Measurements from ENCODE around the gene COL18A1. TPM values are rescaled to one million over a fixed set of nuclear protein-coding genes. Genes with fewer than 3 reads are reported as not detected.

Gene COL18A1
- polyA plus RNA-seq, 1 of the 3 experiments (the other 2 are of a cell fraction), result 118 TPM

DNA sequence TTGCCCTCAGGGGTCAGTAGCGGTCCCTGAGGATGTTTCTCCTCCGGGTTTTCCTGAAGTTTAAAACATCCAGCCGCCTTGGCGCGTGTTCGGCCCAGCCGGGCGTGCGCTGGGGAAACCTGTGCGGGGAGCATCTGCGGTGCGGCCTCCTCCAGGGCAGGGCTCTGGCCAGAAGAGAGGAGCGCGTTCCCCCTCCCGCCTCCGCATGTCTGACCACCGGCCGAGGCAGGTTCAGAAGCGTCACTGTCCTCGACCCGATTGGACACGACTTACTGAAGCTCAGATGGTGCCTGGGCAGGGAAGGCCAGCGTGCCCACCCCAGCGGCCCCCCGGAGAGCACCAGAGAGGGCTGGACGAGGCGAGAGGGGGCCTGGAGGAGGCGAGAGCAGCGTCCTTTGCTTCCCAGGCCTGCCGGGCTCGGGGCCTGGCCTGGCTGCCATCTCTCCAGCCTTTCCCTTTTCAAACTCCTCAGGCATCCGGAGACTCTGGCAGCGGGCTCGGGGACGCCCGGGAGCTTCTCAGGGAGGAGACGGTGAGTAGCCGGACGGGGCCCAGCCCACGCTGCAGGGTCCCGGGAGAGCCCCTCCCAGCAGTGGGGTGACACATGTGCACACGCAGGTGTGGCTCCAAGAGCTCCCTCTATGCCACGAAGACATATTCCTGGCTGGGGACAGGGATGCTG is 70.2 kb downstream of the COL18A1 start:
- no peaks in the 10 kb centered on the region for H3K9me3 ChIP-seq
- 95% methylated on average over 13 of the region's 43 CpGs for WGBS (ENCODE audit: low lambda C conversion rate)
- peaks cover 7 to 16% of the 10 kb centered on the region in 2 experiments; a peak in 3 of 4 replicates for H3K4me1 ChIP-seq (ENCODE audit: control insufficient read depth in 1 of 2, insufficient read depth in 2 of 2, low read depth in 1 of 2, low read length in 1 of 2)
- H3K9ac ChIP-seq, result no peak overlapping the region
- no peaks in the 10 kb centered on the region for H3K9me2 ChIP-seq
- POLR2A ChIA-PET, result no interaction called here
- no peak overlapping the region for H3K4me2 ChIP-seq
- H3K27me3 ChIP-seq (ENCODE audit: insufficient read depth), result no peaks in the 10 kb centered on the region
- CTCF ChIA-PET, result interaction anchor here (0.8 to 1.4 kb wide), 2 partner anchors 68 to 335 kb away, joined by 3 to 4 read pairs; no protein-coding TSS in a partner anchor
- no peak overlapping the region for H2AFZ ChIP-seq (ENCODE audit: low read depth)
- H3F3A ChIP-seq (replicated peaks; ENCODE audit: insufficient read depth), result peaks cover 28% of the 10 kb centered on the region
- H3K36me3 ChIP-seq (replicated peaks in 1 of 2; ENCODE audit: control insufficient read depth in 1 of 2, insufficient read depth in 2 of 2, low read length in 1 of 2), result peaks cover 12 to 19% of the 10 kb centered on the region in 2 experiments
- no peak for DNase-seq
- H3K4me3 ChIP-seq (ENCODE audit: low read depth in 2 of 2, low read length in 1 of 2), result no peak overlapping the region
- H3K27ac ChIP-seq (ENCODE audit: low read depth in 2 of 2, low read length in 1 of 2), result no peak overlapping the region
- peaks cover 31% of the 10 kb centered on the region for H4K20me1 ChIP-seq (ENCODE audit: insufficient read depth)
- TF ChIP-seq GATA2 (CRISPR knock-in tag; IDR thresholded peaks at IDR 0.05) (no peak), NRF1 (IDR thresholded peaks at IDR 0.05; ENCODE audit: low read depth, low read length) (no peak), TCF12 (IDR thresholded peaks at IDR 0.05) (no peak), TEAD4 (IDR thresholded peaks at IDR 0.05; ENCODE audit: borderline replicate concordance, insufficient read depth) (no peak), RAD21 (IDR thresholded peaks at IDR 0.05; ENCODE audit: low read length) (no peak), YY1 (IDR thresholded peaks at IDR 0.05; ENCODE audit: low read depth) (no peak)
- TF ChIP-seq, protein P1, sequence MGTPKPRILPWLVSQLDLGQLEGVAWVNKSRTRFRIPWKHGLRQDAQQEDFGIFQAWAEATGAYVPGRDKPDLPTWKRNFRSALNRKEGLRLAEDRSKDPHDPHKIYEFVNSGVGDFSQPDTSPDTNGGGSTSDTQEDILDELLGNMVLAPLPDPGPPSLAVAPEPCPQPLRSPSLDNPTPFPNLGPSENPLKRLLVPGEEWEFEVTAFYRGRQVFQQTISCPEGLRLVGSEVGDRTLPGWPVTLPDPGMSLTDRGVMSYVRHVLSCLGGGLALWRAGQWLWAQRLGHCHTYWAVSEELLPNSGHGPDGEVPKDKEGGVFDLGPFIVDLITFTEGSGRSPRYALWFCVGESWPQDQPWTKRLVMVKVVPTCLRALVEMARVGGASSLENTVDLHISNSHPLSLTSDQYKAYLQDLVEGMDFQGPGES (IDR thresholded peaks at IDR 0.05; ENCODE audit: low read depth, low read length), result no peak
- peaks cover 20% of the 10 kb centered on the region for H3K79me2 ChIP-seq (ENCODE audit: insufficient read depth)

DNA sequence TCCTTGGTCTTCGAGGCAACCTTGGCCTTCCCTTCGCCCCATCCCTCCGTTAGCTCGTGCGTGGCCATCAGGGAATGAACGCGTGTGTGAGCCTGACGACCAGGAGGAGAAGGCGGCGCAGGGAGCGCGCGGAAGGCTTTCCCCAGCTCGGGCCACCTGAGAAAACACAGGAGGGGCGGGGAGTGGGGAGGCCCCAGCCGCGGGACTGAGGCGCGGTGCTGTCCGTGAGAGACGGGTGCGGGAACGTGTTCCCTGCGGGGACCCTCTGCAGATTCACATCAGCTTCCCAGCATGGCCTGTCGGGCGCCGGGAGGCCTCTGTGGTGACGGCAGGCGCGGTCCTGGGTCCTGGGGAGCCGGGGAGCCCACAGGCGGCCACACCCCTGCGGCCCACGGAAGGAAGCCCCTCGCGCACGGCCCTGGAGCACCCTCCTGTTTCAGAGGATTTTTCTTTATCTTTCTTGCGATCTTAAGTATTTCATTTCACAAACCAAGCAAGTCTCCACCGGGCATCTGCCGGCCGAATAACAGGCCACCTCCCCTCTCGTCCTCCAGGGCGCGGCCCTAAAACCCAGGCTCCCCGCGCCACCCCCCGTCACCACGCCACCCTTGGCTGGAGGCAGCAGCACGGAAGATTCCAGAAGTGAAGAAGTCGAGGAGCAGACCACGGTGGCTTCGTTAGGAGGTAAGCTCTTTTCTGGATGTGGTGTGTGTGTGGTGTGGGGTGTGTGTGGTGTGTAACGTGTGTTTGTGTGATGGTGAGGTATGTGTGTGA is 71.0 kb downstream of the COL18A1 start:
- CTCF ChIA-PET, result interaction anchor here (0.8 to 1.4 kb wide), 2 partner anchors 69 to 336 kb away, joined by 3 to 4 read pairs; no protein-coding TSS in a partner anchor
- 95% methylated on average over 45 of the region's 53 CpGs for WGBS (ENCODE audit: low lambda C conversion rate)

More for the DNA sequence above, 71.0 kb downstream of the COL18A1 start:
- POLR2A ChIA-PET, result no interaction called here
- H3K79me2 ChIP-seq (ENCODE audit: insufficient read depth), result peaks cover 20% of the 10 kb centered on the region
- peaks cover 7 to 11% of the 10 kb centered on the region in 2 experiments; a peak in 3 of 4 replicates for H3K4me1 ChIP-seq (ENCODE audit: control insufficient read depth in 1 of 2, insufficient read depth in 2 of 2, low read depth in 1 of 2, low read length in 1 of 2)
- no peaks in the 10 kb centered on the region for H3K9me3 ChIP-seq
- H3K9me2 ChIP-seq, result no peaks in the 10 kb centered on the region
- peaks cover 12 to 25% of the 10 kb centered on the region in 2 experiments for H3K36me3 ChIP-seq (replicated peaks in 1 of 2; ENCODE audit: control insufficient read depth in 1 of 2, insufficient read depth in 2 of 2, low read length in 1 of 2)
- no peak overlapping the region for H3K4me3 ChIP-seq (ENCODE audit: low read depth in 2 of 2, low read length in 1 of 2)
- no peak overlapping the region for H2AFZ ChIP-seq (ENCODE audit: low read depth)
- peaks cover 25% of the 10 kb centered on the region for H4K20me1 ChIP-seq (ENCODE audit: insufficient read depth)
- H3K4me2 ChIP-seq, result no peak overlapping the region
- H3F3A ChIP-seq (replicated peaks; ENCODE audit: insufficient read depth), result peaks cover 19% of the 10 kb centered on the region
- no peak overlapping the region for H3K9ac ChIP-seq
- no peak for DNase-seq
- H3K27me3 ChIP-seq (ENCODE audit: insufficient read depth), result no peaks in the 10 kb centered on the region
- TF ChIP-seq, protein P2, sequence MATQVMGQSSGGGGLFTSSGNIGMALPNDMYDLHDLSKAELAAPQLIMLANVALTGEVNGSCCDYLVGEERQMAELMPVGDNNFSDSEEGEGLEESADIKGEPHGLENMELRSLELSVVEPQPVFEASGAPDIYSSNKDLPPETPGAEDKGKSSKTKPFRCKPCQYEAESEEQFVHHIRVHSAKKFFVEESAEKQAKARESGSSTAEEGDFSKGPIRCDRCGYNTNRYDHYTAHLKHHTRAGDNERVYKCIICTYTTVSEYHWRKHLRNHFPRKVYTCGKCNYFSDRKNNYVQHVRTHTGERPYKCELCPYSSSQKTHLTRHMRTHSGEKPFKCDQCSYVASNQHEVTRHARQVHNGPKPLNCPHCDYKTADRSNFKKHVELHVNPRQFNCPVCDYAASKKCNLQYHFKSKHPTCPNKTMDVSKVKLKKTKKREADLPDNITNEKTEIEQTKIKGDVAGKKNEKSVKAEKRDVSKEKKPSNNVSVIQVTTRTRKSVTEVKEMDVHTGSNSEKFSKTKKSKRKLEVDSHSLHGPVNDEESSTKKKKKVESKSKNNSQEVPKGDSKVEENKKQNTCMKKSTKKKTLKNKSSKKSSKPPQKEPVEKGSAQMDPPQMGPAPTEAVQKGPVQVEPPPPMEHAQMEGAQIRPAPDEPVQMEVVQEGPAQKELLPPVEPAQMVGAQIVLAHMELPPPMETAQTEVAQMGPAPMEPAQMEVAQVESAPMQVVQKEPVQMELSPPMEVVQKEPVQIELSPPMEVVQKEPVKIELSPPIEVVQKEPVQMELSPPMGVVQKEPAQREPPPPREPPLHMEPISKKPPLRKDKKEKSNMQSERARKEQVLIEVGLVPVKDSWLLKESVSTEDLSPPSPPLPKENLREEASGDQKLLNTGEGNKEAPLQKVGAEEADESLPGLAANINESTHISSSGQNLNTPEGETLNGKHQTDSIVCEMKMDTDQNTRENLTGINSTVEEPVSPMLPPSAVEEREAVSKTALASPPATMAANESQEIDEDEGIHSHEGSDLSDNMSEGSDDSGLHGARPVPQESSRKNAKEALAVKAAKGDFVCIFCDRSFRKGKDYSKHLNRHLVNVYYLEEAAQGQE (IDR thresholded peaks at IDR 0.05; ENCODE audit: low read depth, low read length), result no peak
- no peak for TF ChIP-seq ELF1 (IDR thresholded peaks at IDR 0.05)
- H3K27ac ChIP-seq (ENCODE audit: low read depth in 2 of 2, low read length in 1 of 2), result no peak overlapping the region
